Neural cell (in vitro differentiated cells): ENCODE results near the gene SPATA13. TPM values are rescaled to one million over a fixed set of nuclear protein-coding genes. Genes with fewer than 3 reads are reported as not detected.

Source experiments
- H2AFZ ChIP-seq: fragments of 200-600, 300-800 bp; sonication (generic), shearing (Covaris generic); 2 replicates; pipeline ENCODE4 v1.6.0; 2014; ENCODE audit warnings: low read depth, mild to moderate bottlenecking, antibody characterized with exemption, low read length, moderate library complexity
- H3F3A ChIP-seq: fragments of 200-600 bp; shearing (Covaris generic); 2 replicates; pipeline ENCODE4 v1.6.1; 2016; ENCODE audit warnings: mild to moderate bottlenecking, moderate library complexity, mixed read lengths, antibody characterized with exemption, low read length; ENCODE audit not compliant: insufficient read depth, poor library complexity, severe bottlenecking
- H3K27ac ChIP-seq: fragments of 200-600, 300-800 bp; sonication (generic), shearing (Covaris generic); 2 replicates; pipeline ENCODE4 v1.5.1; 2014; ENCODE audit warnings: mild to moderate bottlenecking, low read length, moderate library complexity
- H3K27me3 ChIP-seq: fragments of 300-800, 200-600 bp; sonication (generic), shearing (Covaris generic); 2 replicates; pipeline ENCODE4 v1.6.0; 2014; ENCODE audit warnings: mild to moderate bottlenecking, low read depth, low read length, moderate library complexity; ENCODE audit not compliant: insufficient read depth
- H3K36me3 ChIP-seq: fragments of 300-800, 200-600 bp; sonication (generic), shearing (Covaris generic); 2 replicates; pipeline ENCODE4 v1.5.1; 2014; ENCODE audit warnings: mild to moderate bottlenecking, antibody characterized with exemption, low read length, moderate library complexity; ENCODE audit not compliant: insufficient read depth
- H3K4me2 ChIP-seq: fragments of 300-800, 200-600 bp; sonication (generic), shearing (Covaris generic); 2 replicates; pipeline ENCODE4 v1.6.0; 2014; ENCODE audit warnings: mild to moderate bottlenecking, low read length
- H3K4me3 ChIP-seq: fragments of 300-800, 200-600 bp; sonication (generic), shearing (Covaris generic); 2 replicates; pipeline ENCODE4 v1.5.1; 2014; ENCODE audit warnings: mild to moderate bottlenecking, low read length, moderate library complexity
- H3K79me2 ChIP-seq: fragments of 200-600 bp; shearing (Covaris generic); replicated peaks from 2 replicates; pipeline ENCODE4 v1.6.0; 2014; ENCODE audit warnings: mild to moderate bottlenecking, low read length, moderate library complexity; ENCODE audit not compliant: insufficient read depth
- H3K9ac ChIP-seq: fragments of 300-800, 200-600 bp; sonication (generic), shearing (Covaris generic); 2 replicates; pipeline ENCODE4 v1.6.1; 2016; ENCODE audit warnings: mild to moderate bottlenecking, low read length, mixed read lengths
- H3K9me2 ChIP-seq: fragments of 200-600 bp; shearing (Covaris generic); 2 replicates; pipeline ENCODE4 v1.6.1; 2016; ENCODE audit warnings: mild to moderate bottlenecking, low read length, mixed read lengths; ENCODE audit not compliant: insufficient read depth
- H3K9me3 ChIP-seq: fragments of 200-600, 300-800 bp; sonication (generic), shearing (Covaris generic); 2 replicates; pipeline ENCODE4 v1.6.1; 2016; ENCODE audit warnings: mild to moderate bottlenecking, mixed run types, low read length, moderate library complexity, mixed read lengths
- H4K20me1 ChIP-seq: fragments of 200-600 bp; shearing (Covaris generic); 2 replicates; pipeline ENCODE4 v1.6.1; 2016; ENCODE audit warnings: mild to moderate bottlenecking, mixed run types; ENCODE audit not compliant: insufficient read depth
- EP300 ChIP-seq: fragments of 450-650 bp; conservative IDR thresholded peaks from 2 replicates; pipeline ENCODE4 v1.6.1; 2014; ENCODE audit warnings: antibody characterized with exemption, mild to moderate bottlenecking, moderate library complexity; ENCODE audit not compliant: poor library complexity, severe bottlenecking
- EZH2 ChIP-seq: fragments of 200-600, 300-800 bp; shearing (Covaris generic), sonication (generic); IDR thresholded peaks from 2 replicates; pipeline ENCODE4 v1.6.1; 2014; ENCODE audit warnings: antibody characterized with exemption, low read length, borderline replicate concordance, mild to moderate bottlenecking; ENCODE audit not compliant: insufficient read depth, poor library complexity, severe bottlenecking
- MXI1 ChIP-seq: fragments of 450-650 bp; conservative IDR thresholded peaks from 2 replicates; pipeline ENCODE4 v1.6.1; 2014; ENCODE audit warnings: antibody characterized with exemption, mild to moderate bottlenecking; ENCODE audit not compliant: poor library complexity, severe bottlenecking
- POLR2AphosphoS5 ChIP-seq: IDR thresholded peaks from 2 replicates; pipeline ENCODE4 v1.6.1; 2012
- RAD21 ChIP-seq: fragments of 450-650 bp; conservative IDR thresholded peaks from 2 replicates; pipeline ENCODE4 v1.6.1; 2014; ENCODE audit warnings: antibody characterized with exemption, mild to moderate bottlenecking, moderate library complexity
- SMC3 ChIP-seq: fragments of 450-650 bp; conservative IDR thresholded peaks from 2 replicates; pipeline ENCODE4 v1.6.1; 2014; ENCODE audit warnings: antibody characterized with exemption, mild to moderate bottlenecking, moderate library complexity; ENCODE audit not compliant: poor library complexity
- TAF1 ChIP-seq: IDR thresholded peaks from 2 replicates; pipeline ENCODE4 v1.6.1; 2012; ENCODE audit warnings: low read depth
- polyA plus RNA-seq: library from polyadenylated mRNA; depleted of rRNA; stranded (reverse); fragments of >200 nt; gene quantifications from 2 replicates; pipeline ENCODE4 v1.2.3, GENCODE V29; 2014
- TF ChIP-seq, protein P1 (sequence below): IDR thresholded peaks from 2 replicates; pipeline ENCODE4 v1.6.1; 2012; ENCODE audit warnings: borderline replicate concordance
- TF ChIP-seq, protein P2 (sequence below): fragments of 450-650 bp; IDR thresholded peaks from 2 replicates; pipeline ENCODE4 v1.5.1; 2014; ENCODE audit warnings: antibody characterized with exemption, mild to moderate bottlenecking, moderate library complexity; ENCODE audit not compliant: poor library complexity, severe bottlenecking

The SPATA13 gene
- polyA plus RNA-seq, 1 donor from 2014 or later = 15.5 TPM

- Histone ChIP-seq H2AFZ (no peak overlapping the region), H3F3A (no peaks in the 10 kb centered on the region), H3K36me3 (no peaks in the 10 kb centered on the region), H3K9ac (no peak overlapping the region), H3K4me3 (no peak overlapping the region), H3K79me2 (no peaks in the 10 kb centered on the region), H3K9me2 (no peaks in the 10 kb centered on the region), H3K27me3 (no peaks in the 10 kb centered on the region), H4K20me1 (no peaks in the 10 kb centered on the region), H3K4me2 (no peak overlapping the region), H3K27ac (no peak overlapping the region), H3K9me3 (no peaks in the 10 kb centered on the region)
- no peak for TF ChIP-seq EP300
- TF ChIP-seq, protein P1, sequence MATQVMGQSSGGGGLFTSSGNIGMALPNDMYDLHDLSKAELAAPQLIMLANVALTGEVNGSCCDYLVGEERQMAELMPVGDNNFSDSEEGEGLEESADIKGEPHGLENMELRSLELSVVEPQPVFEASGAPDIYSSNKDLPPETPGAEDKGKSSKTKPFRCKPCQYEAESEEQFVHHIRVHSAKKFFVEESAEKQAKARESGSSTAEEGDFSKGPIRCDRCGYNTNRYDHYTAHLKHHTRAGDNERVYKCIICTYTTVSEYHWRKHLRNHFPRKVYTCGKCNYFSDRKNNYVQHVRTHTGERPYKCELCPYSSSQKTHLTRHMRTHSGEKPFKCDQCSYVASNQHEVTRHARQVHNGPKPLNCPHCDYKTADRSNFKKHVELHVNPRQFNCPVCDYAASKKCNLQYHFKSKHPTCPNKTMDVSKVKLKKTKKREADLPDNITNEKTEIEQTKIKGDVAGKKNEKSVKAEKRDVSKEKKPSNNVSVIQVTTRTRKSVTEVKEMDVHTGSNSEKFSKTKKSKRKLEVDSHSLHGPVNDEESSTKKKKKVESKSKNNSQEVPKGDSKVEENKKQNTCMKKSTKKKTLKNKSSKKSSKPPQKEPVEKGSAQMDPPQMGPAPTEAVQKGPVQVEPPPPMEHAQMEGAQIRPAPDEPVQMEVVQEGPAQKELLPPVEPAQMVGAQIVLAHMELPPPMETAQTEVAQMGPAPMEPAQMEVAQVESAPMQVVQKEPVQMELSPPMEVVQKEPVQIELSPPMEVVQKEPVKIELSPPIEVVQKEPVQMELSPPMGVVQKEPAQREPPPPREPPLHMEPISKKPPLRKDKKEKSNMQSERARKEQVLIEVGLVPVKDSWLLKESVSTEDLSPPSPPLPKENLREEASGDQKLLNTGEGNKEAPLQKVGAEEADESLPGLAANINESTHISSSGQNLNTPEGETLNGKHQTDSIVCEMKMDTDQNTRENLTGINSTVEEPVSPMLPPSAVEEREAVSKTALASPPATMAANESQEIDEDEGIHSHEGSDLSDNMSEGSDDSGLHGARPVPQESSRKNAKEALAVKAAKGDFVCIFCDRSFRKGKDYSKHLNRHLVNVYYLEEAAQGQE = no peak
- TF ChIP-seq MXI1 = no peak
- TF ChIP-seq, protein P2, sequence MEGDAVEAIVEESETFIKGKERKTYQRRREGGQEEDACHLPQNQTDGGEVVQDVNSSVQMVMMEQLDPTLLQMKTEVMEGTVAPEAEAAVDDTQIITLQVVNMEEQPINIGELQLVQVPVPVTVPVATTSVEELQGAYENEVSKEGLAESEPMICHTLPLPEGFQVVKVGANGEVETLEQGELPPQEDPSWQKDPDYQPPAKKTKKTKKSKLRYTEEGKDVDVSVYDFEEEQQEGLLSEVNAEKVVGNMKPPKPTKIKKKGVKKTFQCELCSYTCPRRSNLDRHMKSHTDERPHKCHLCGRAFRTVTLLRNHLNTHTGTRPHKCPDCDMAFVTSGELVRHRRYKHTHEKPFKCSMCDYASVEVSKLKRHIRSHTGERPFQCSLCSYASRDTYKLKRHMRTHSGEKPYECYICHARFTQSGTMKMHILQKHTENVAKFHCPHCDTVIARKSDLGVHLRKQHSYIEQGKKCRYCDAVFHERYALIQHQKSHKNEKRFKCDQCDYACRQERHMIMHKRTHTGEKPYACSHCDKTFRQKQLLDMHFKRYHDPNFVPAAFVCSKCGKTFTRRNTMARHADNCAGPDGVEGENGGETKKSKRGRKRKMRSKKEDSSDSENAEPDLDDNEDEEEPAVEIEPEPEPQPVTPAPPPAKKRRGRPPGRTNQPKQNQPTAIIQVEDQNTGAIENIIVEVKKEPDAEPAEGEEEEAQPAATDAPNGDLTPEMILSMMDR = no peak
Observed at GRCh38 chr13:24281188-24282008, 120.9 kb downstream of the SPATA13 start.

GRCh38 chr13:24282256-24282655, 121.7 kb downstream of the SPATA13 start:
- Histone ChIP-seq H3K36me3 (no peaks in the 10 kb centered on the region), H3K4me2 (no peak overlapping the region), H4K20me1 (no peaks in the 10 kb centered on the region), H3K27me3 (no peaks in the 10 kb centered on the region), H3K9ac (no peak overlapping the region), H3K79me2 (no peaks in the 10 kb centered on the region), H3K9me3 (no peaks in the 10 kb centered on the region), H3F3A (no peaks in the 10 kb centered on the region), H2AFZ (no peak overlapping the region), H3K9me2 (no peaks in the 10 kb centered on the region), H3K27ac (no peak overlapping the region), H3K4me3 (no peak overlapping the region)
- TF ChIP-seq, protein P1 = no peak
- TF ChIP-seq RAD21 = no peak
- no peak for TF ChIP-seq MXI1
- TF ChIP-seq EZH2 = no peak
- TF ChIP-seq POLR2AphosphoS5 = no peak
- TF ChIP-seq SMC3 = no peak
- TF ChIP-seq TAF1 = no peak
- TF ChIP-seq EP300 = no peak
- TF ChIP-seq, protein P2 = no peak
